Transverse colon (tissue), 4 donors: ENCODE measurements around the gene FIZ1. TPM values are rescaled to one million over a fixed set of nuclear protein-coding genes. Genes with fewer than 3 reads are reported as not detected.

Source experiments
- DNase-seq: peaks from one replicate; pipeline ENCODE4 v3.0.0-alpha.2; 2019
- H3K27ac ChIP-seq, 4 donors: fragments of 200-600 bp; sonication (generic); 2 replicates each; pipeline ENCODE4 v1.5.1; 2016 to 2018; ENCODE audit warnings: inconsistent platforms in 4 of 4
- H3K27me3 ChIP-seq: fragments of 200-600 bp; sonication (generic); 2 replicates; pipeline ENCODE4 v1.5.1; 2017; ENCODE audit warnings: inconsistent platforms
- H3K36me3 ChIP-seq, 4 donors: fragments of 200-600 bp; sonication (generic); 2 replicates each; pipeline ENCODE4 v1.5.1; 2017 to 2019; ENCODE audit warnings: inconsistent platforms in 4 of 4
- H3K4me1 ChIP-seq, 4 donors: fragments of 200-600 bp; sonication (generic); 2 replicates each; pipeline ENCODE4 v1.5.1; 2017 to 2020; ENCODE audit warnings: inconsistent platforms in 4 of 4
- H3K4me3 ChIP-seq, 4 donors: fragments of 200-600 bp; sonication (generic); 1 replicate in 1 of 4; 2 replicates in 3 of 4; pipeline versions ENCODE4 v1.5.1 to v1.6.1; 2017 to 2019; ENCODE audit warnings: inconsistent platforms in 4 of 4
- H3K9me3 ChIP-seq, 2 donors: fragments of 200-600 bp; sonication (generic); 2 replicates each; pipeline ENCODE4 v1.5.1; 2017 to 2019; ENCODE audit warnings: inconsistent platforms in 2 of 2
- CTCF ChIP-seq, 5 experiments: fragments of 200-600 bp in 3 of 5; fragments of 450-650 bp in 2 of 5; sonication (generic) in 3 of 5; IDR thresholded peaks; 1 replicate in 2 of 5; 2 replicates in 3 of 5; pipeline ENCODE4 v1.5.1; 2016 to 2017; ENCODE audit warnings: antibody characterized with exemption in 5 of 5, inconsistent platforms in 3 of 5, mild to moderate bottlenecking in 2 of 5, moderate library complexity in 1 of 5
- EP300 ChIP-seq: sonication (generic); formaldehyde crosslinking; IDR thresholded peaks from one replicate; pipeline ENCODE4 v1.6.1; 2017; ENCODE audit warnings: antibody characterized with exemption, low read depth
- POLR2A ChIP-seq: fragments of 450-650 bp; IDR thresholded peaks from one replicate; pipeline ENCODE4 v1.6.1; 2016; ENCODE audit warnings: antibody characterized with exemption, mild to moderate bottlenecking, moderate library complexity
- POLR2AphosphoS5 ChIP-seq, 3 donors: sonication (generic); formaldehyde crosslinking; IDR thresholded peaks; one replicate each; pipeline ENCODE4 v1.6.1; 2016; ENCODE audit warnings: antibody characterized with exemption in 3 of 3
- WGBS, 2 donors: methylation state at CpG; one replicate each; pipeline ENCODE4 v1.1.5; 2018; ENCODE audit warnings: low coverage in 1 of 2; 5-methylcytosine and 5-hydroxymethylcytosine counted together
- in situ Hi-C, 4 donors: fragments of 200-750 bp; cut with MboI; loops; one replicate each; pipeline versions ENCODE4 v1.15.0 to v1.15.1; 2017; ENCODE audit warnings: low sequenced_read_pairs in 3 of 4, low pct_ligation_motif_present in 1 of 4, low pct_unique_long_range_greater_than_20kb in 1 of 4
- intact Hi-C: fragments of 100-400 bp; cut with DNase I; formaldehyde crosslinking; loops from one replicate; pipeline ENCODE4 v1.15.1; 2023; ENCODE audit warnings: low total_unique reads
- total RNA-seq, 4 donors: library from RNA; depleted of rRNA; stranded (reverse); fragments of >200 nt; gene quantifications; one replicate each; pipeline ENCODE4 v1.1.0, GENCODE V29; 2016

The FIZ1 gene
- total RNA-seq, 4 donors from 2014 or later, result 8.5 to 137 (median 18.3) TPM

- no peaks in the 10 kb centered on the region for H3K9me3 ChIP-seq
- intact Hi-C loops, result loop anchor here (10.0 kb wide), 1 partner anchor 103 kb away; no protein-coding TSS in a partner anchor
- H3K36me3 ChIP-seq, result peaks cover 0 to 22% (median 10%) of the 10 kb centered on the region in 4 donors
- in situ Hi-C loops, result no loop called here
- 88 to 100% methylated on average over 2 to 8 of the region's 8 CpGs for WGBS, 2 donors
- H3K4me3 ChIP-seq, result no peak overlapping the region
- H3K4me1 ChIP-seq, result no peaks in the 10 kb centered on the region
- no peak overlapping the region for H3K27ac ChIP-seq
- no peak for DNase-seq
- no peaks in the 10 kb centered on the region for H3K27me3 ChIP-seq
- TF ChIP-seq CTCF (IDR thresholded peaks at IDR 0.05) (no peak), POLR2A (no peak), EP300 (no peak), POLR2AphosphoS5 (IDR thresholded peaks at IDR 0.05) (no peak)
Observed at GRCh38 chr19:55617426-55617825, 18.1 kb upstream of the FIZ1 start.

- Histone ChIP-seq H3K4me3 (no peak overlapping the region), H3K4me1 (peaks cover 0 to 2% (median 0%) of the 10 kb centered on the region in 4 donors), H3K36me3 (peaks cover 0 to 18% (median 8%) of the 10 kb centered on the region in 4 donors), H3K27ac (no peak overlapping the region), H3K9me3 (no peaks in the 10 kb centered on the region), H3K27me3 (no peaks in the 10 kb centered on the region)
- no peak for DNase-seq
- no peak for TF ChIP-seq POLR2AphosphoS5 (IDR thresholded peaks at IDR 0.05)
- TF ChIP-seq POLR2A, result no peak
- TF ChIP-seq CTCF (IDR thresholded peaks at IDR 0.05), result no peak
- in situ Hi-C loops (no loop called here), intact Hi-C loops (loop anchor here (10.0 kb wide), 1 partner anchor 102 kb away; no protein-coding TSS in a partner anchor)
- WGBS, 2 donors, result 93 to 97% methylated on average over 9 to 31 of the region's 38 CpGs
Observed at GRCh38 chr19:55616395-55616875, 17.1 kb upstream of the FIZ1 start.

- 98 to 100% methylated on average over 5 to 71 of the region's 88 CpGs for WGBS, 2 donors
- no peak for DNase-seq
- intact Hi-C loops (loop anchor here (10.0 kb wide), 1 partner anchor 101 kb away; no protein-coding TSS in a partner anchor), in situ Hi-C loops (no loop called here)
- Histone ChIP-seq H3K27ac (no peak overlapping the region), H3K9me3 (no peaks in the 10 kb centered on the region), H3K27me3 (no peaks in the 10 kb centered on the region), H3K4me1 (peaks cover 0 to 6% (median 0%) of the 10 kb centered on the region in 4 donors), H3K4me3 (no peak overlapping the region), H3K36me3 (peaks cover 0 to 18% (median 8%) of the 10 kb centered on the region in 4 donors)
- no peak for TF ChIP-seq CTCF (IDR thresholded peaks at IDR 0.05)
- no peak for TF ChIP-seq EP300
- no peak for TF ChIP-seq POLR2A
- TF ChIP-seq POLR2AphosphoS5 (IDR thresholded peaks at IDR 0.05), result no peak
Observed at GRCh38 chr19:55615543-55616394, 16.5 kb upstream of the FIZ1 start.

- intact Hi-C loops, result loop anchor here (10.0 kb wide), 1 partner anchor 100 kb away; no protein-coding TSS in a partner anchor
Observed at GRCh38 chr19:55614711-55615542, 15.6 kb upstream of the FIZ1 start.

More at GRCh38 chr19:55614711-55615542, 15.6 kb upstream of the FIZ1 start:
- Histone ChIP-seq H3K4me3 (no peak overlapping the region), H3K4me1 (peaks cover 0 to 6% (median 0%) of the 10 kb centered on the region in 4 donors), H3K9me3 (no peaks in the 10 kb centered on the region), H3K27me3 (no peaks in the 10 kb centered on the region), H3K27ac (no peak overlapping the region), H3K36me3 (peaks cover 0 to 18% (median 8%) of the 10 kb centered on the region in 4 donors)
- WGBS, 2 donors, result 96% methylated on average over 98 of the region's 98 CpGs; no CpG with 5 or more reads in 1 of the 2 donors
- TF ChIP-seq POLR2A (no peak), POLR2AphosphoS5 (IDR thresholded peaks at IDR 0.05) (no peak)
- DNase-seq, result no peak
- in situ Hi-C loops, result no loop called here
